ENCODE measurements around the gene ERC2. TPM values are rescaled to one million over a fixed set of nuclear protein-coding genes. Genes with fewer than 3 reads are reported as not detected.

The ERC2 gene
- total and polyA plus RNA-seq, 2 donors (not counting 1 experiment from before 2014, with no cell fraction given): 0.14 to 0.17 TPM

- no peak overlapping the region for H3K9ac ChIP-seq (ENCODE audit: insufficient read depth, low read length)
- H3K36me3 ChIP-seq (ENCODE audit: control insufficient read depth, insufficient read depth, low read length): no peaks in the 10 kb centered on the region
- no peaks in the 10 kb centered on the region for H4K20me1 ChIP-seq (ENCODE audit: control insufficient read depth, extremely low read depth, insufficient read depth, low read length)
- H3K27ac ChIP-seq (ENCODE audit: insufficient read depth, low read length): no peak overlapping the region
- H3K9me3 ChIP-seq (ENCODE audit: control insufficient read depth, insufficient read depth, low read depth, low read length): no peaks in the 10 kb centered on the region
- no peak overlapping the region for H3K4me3 ChIP-seq (replicated peaks in 1 of 4; ENCODE audit: control extremely low read depth in 1 of 4, insufficient read depth in 1 of 4, low read depth in 3 of 4, low read length in 4 of 4)
- TF ChIP-seq, protein P1, sequence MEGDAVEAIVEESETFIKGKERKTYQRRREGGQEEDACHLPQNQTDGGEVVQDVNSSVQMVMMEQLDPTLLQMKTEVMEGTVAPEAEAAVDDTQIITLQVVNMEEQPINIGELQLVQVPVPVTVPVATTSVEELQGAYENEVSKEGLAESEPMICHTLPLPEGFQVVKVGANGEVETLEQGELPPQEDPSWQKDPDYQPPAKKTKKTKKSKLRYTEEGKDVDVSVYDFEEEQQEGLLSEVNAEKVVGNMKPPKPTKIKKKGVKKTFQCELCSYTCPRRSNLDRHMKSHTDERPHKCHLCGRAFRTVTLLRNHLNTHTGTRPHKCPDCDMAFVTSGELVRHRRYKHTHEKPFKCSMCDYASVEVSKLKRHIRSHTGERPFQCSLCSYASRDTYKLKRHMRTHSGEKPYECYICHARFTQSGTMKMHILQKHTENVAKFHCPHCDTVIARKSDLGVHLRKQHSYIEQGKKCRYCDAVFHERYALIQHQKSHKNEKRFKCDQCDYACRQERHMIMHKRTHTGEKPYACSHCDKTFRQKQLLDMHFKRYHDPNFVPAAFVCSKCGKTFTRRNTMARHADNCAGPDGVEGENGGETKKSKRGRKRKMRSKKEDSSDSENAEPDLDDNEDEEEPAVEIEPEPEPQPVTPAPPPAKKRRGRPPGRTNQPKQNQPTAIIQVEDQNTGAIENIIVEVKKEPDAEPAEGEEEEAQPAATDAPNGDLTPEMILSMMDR (conservative IDR thresholded peaks at IDR 0.05 in 1 of 2, IDR thresholded peaks at IDR 0.05 in 1 of 2; ENCODE audit: low read depth in 1 of 2, low read length in 2 of 2): no peak
- no peak for TF ChIP-seq EZH2 (IDR thresholded peaks at IDR 0.05; ENCODE audit: low read length, missing control alignments)
- H3K4me1 ChIP-seq (ENCODE audit: control insufficient read depth, extremely low read depth, insufficient read depth, low read length): peaks cover 10% of the 10 kb centered on the region
- no peak overlapping the region for H3K4me2 ChIP-seq (ENCODE audit: extremely low read depth, insufficient read depth, low read length)
- DNase-seq (ENCODE audit: low read depth in 2 of 2): no peak
- no peaks in the 10 kb centered on the region for H3K27me3 ChIP-seq (ENCODE audit: control insufficient read depth, insufficient read depth, low read length)
- no peak overlapping the region for H2AFZ ChIP-seq (ENCODE audit: low read length)
- H3K79me2 ChIP-seq (ENCODE audit: control insufficient read depth, insufficient read depth, low read length): no peaks in the 10 kb centered on the region
Observed at GRCh38 chr3:55884066-55884465, 584.2 kb downstream of the ERC2 start.

- H3K27me3 ChIP-seq (ENCODE audit: control insufficient read depth, insufficient read depth, low read length): no peaks in the 10 kb centered on the region
- H4K20me1 ChIP-seq (ENCODE audit: control insufficient read depth, extremely low read depth, insufficient read depth, low read length): no peaks in the 10 kb centered on the region
- no peaks in the 10 kb centered on the region for H3K79me2 ChIP-seq (ENCODE audit: control insufficient read depth, insufficient read depth, low read length)
- H3K9ac ChIP-seq (ENCODE audit: insufficient read depth, low read length): no peak overlapping the region
- no peaks in the 10 kb centered on the region for H3K9me3 ChIP-seq (ENCODE audit: control insufficient read depth, insufficient read depth, low read depth, low read length)
- H3K4me1 ChIP-seq (ENCODE audit: control insufficient read depth, extremely low read depth, insufficient read depth, low read length): peaks cover 10% of the 10 kb centered on the region
- H3K4me3 ChIP-seq (replicated peaks in 1 of 4; ENCODE audit: control extremely low read depth in 1 of 4, insufficient read depth in 1 of 4, low read depth in 3 of 4, low read length in 4 of 4): no peak overlapping the region
- H2AFZ ChIP-seq (ENCODE audit: low read length): no peak overlapping the region
- no peak overlapping the region for H3K27ac ChIP-seq (ENCODE audit: insufficient read depth, low read length)
- TF ChIP-seq EZH2 (IDR thresholded peaks at IDR 0.05; ENCODE audit: low read length, missing control alignments): no peak
- TF ChIP-seq, protein P1 (conservative IDR thresholded peaks at IDR 0.05 in 1 of 2, IDR thresholded peaks at IDR 0.05 in 1 of 2; ENCODE audit: low read depth in 1 of 2, low read length in 2 of 2): no peak
- DNase-seq (ENCODE audit: low read depth in 2 of 2): no peak
- H3K4me2 ChIP-seq (ENCODE audit: extremely low read depth, insufficient read depth, low read length): no peak overlapping the region
- no peaks in the 10 kb centered on the region for H3K36me3 ChIP-seq (ENCODE audit: control insufficient read depth, insufficient read depth, low read length)
Observed at GRCh38 chr3:55882006-55882405, 586.3 kb downstream of the ERC2 start.

- H3K27me3 ChIP-seq (ENCODE audit: control insufficient read depth, insufficient read depth, low read length): no peaks in the 10 kb centered on the region
- no peaks in the 10 kb centered on the region for H3K79me2 ChIP-seq (ENCODE audit: control insufficient read depth, insufficient read depth, low read length)
- no peak overlapping the region for H2AFZ ChIP-seq (ENCODE audit: low read length)
- no peak for DNase-seq (ENCODE audit: low read depth in 2 of 2)
- H3K4me3 ChIP-seq (replicated peaks in 1 of 4; ENCODE audit: control extremely low read depth in 1 of 4, insufficient read depth in 1 of 4, low read depth in 3 of 4, low read length in 4 of 4): no peak overlapping the region
- no peaks in the 10 kb centered on the region for H3K9me3 ChIP-seq (ENCODE audit: control insufficient read depth, insufficient read depth, low read depth, low read length)
- peaks cover 7% of the 10 kb centered on the region for H3K4me1 ChIP-seq (ENCODE audit: control insufficient read depth, extremely low read depth, insufficient read depth, low read length)
- TF ChIP-seq, protein P1 (conservative IDR thresholded peaks at IDR 0.05 in 1 of 2, IDR thresholded peaks at IDR 0.05 in 1 of 2; ENCODE audit: low read depth in 1 of 2, low read length in 2 of 2): no peak
- TF ChIP-seq EZH2 (IDR thresholded peaks at IDR 0.05; ENCODE audit: low read length, missing control alignments): no peak
- H3K9ac ChIP-seq (ENCODE audit: insufficient read depth, low read length): no peak overlapping the region
- H4K20me1 ChIP-seq (ENCODE audit: control insufficient read depth, extremely low read depth, insufficient read depth, low read length): no peaks in the 10 kb centered on the region
- H3K4me2 ChIP-seq (ENCODE audit: extremely low read depth, insufficient read depth, low read length): no peak overlapping the region
- no peaks in the 10 kb centered on the region for H3K36me3 ChIP-seq (ENCODE audit: control insufficient read depth, insufficient read depth, low read length)
- no peak overlapping the region for H3K27ac ChIP-seq (ENCODE audit: insufficient read depth, low read length)
Observed at GRCh38 chr3:55880357-55880756, 587.9 kb downstream of the ERC2 start.

Measured in fibroblast of lung (primary cell).